ENCODE measurements around the gene KIAA1549. TPM values are rescaled to one million over a fixed set of nuclear protein-coding genes. Genes with fewer than 3 reads are reported as not detected.

KIAA1549 gene
- total and polyA plus RNA-seq, 10 of the 15 experiments (the other 5 are each of a cell fraction or from before 2014, with no cell fraction given): 0.02 to 0.82 (median 0.22) TPM

- TF ChIP-seq ATF7 (IDR thresholded peaks at IDR 0.05; ENCODE audit: low read depth) (no peak), STAT3 (IDR thresholded peaks at IDR 0.05; ENCODE audit: low read depth, low read length) (no peak), ETV6 (conservative IDR thresholded peaks at IDR 0.05 in 1 of 2, IDR thresholded peaks at IDR 0.05 in 1 of 2; ENCODE audit: borderline replicate concordance in 1 of 2, low read depth in 1 of 2) (no peak), IRF5 (IDR thresholded peaks at IDR 0.05; ENCODE audit: borderline replicate concordance) (no peak), HCFC1 (IDR thresholded peaks at IDR 0.05; ENCODE audit: low read length) (no peak), FOXM1 (IDR thresholded peaks at IDR 0.05; ENCODE audit: low read depth, low read length) (no peak), ZNF274 (IDR thresholded peaks at IDR 0.05; ENCODE audit: insufficient read depth, insufficient read length) (no peak)
- in situ Hi-C loops (cut with MboI): no loop called here
- DNase-seq (ENCODE audit: low read depth, low spot score) (no peak), ATAC-seq (peak; percentile 57), FAIRE-seq (no peak)
- intact Hi-C loops (cut with micrococcal nuclease; ENCODE audit: unreplicated experiment): no loop called here
- H3K9me3 ChIP-seq (replicated peaks; ENCODE audit: control insufficient read depth, insufficient read depth, low read length): no peaks in the 10 kb centered on the region
- no peaks in the 10 kb centered on the region for H3K4me1 ChIP-seq (ENCODE audit: control insufficient read depth, insufficient read depth, low read length)
- BruUV-seq (replicated peaks): no TSS peak
- ChIA-PET POLR2A (no interaction called here), RAD21 (ENCODE audit: unreplicated experiment) (no interaction called here), CTCF (interaction anchor here (0.7 to 0.9 kb wide), 2 partner anchors 48 to 1331 kb away, joined by 3 to 4 read pairs; no protein-coding TSS in a partner anchor), SMC1A (ENCODE audit: uncharacterized antibody, unreplicated experiment) (no interaction called here)
- H3K79me2 ChIP-seq (ENCODE audit: control insufficient read depth, insufficient read depth, low read length): no peaks in the 10 kb centered on the region
- H3K36me3 ChIP-seq (ENCODE audit: control insufficient read depth in 2 of 2, insufficient read depth in 2 of 2, low read length in 1 of 2): no peaks in the 10 kb centered on the region
- H4K20me1 ChIP-seq (ENCODE audit: control insufficient read depth, insufficient read depth): no peaks in the 10 kb centered on the region
- H3K4me3 ChIP-seq: no peak overlapping the region
- H3K27me3 ChIP-seq (replicated peaks in 1 of 2; ENCODE audit: control insufficient read depth in 2 of 2, insufficient read depth in 2 of 2, low read length in 1 of 2): no peaks in the 10 kb centered on the region
- H3K9ac ChIP-seq (ENCODE audit: control insufficient read depth, insufficient read depth, low read length): no peak overlapping the region
- no peak overlapping the region for H3K4me2 ChIP-seq (ENCODE audit: control insufficient read depth, insufficient read depth)
- no peak overlapping the region for H3K27ac ChIP-seq (ENCODE audit: control insufficient read depth, insufficient read depth)
- H2AFZ ChIP-seq (ENCODE audit: control insufficient read depth, low read depth, low read length): no peak overlapping the region
- WGBS (ENCODE audit: insufficient coverage, insufficient replicate concordance, low lambda C conversion rate, missing lambda C conversion rate): 0% methylated on average over 1 of the region's 1 CpG
Observed at GRCh38 chr7:138816650-138817049, 164.5 kb downstream of the KIAA1549 start.
